ENCODE data around the gene NHEJ1.

The NHEJ1 gene

GRCh38 chr2:219123356-219124135 lies 37.1 kb downstream of the NHEJ1 start:
- H3K4me3 ChIP-seq (ENCODE audit: control insufficient read depth, low read depth, low read length) = no peak overlapping the region
- no peak for TF ChIP-seq CTCF (conservative IDR thresholded peaks at IDR 0.05; ENCODE audit: control insufficient read depth, insufficient read depth, low read depth, low read length)
- no peak for DNase-seq (ENCODE audit: low read depth)

- no peak for TF ChIP-seq CTCF (conservative IDR thresholded peaks at IDR 0.05; ENCODE audit: control insufficient read depth, insufficient read depth, low read depth, low read length)
- H3K4me3 ChIP-seq (ENCODE audit: control insufficient read depth, low read depth, low read length) = no peak overlapping the region
- no peak for DNase-seq (ENCODE audit: low read depth)
These were observed 38.2 kb downstream of the NHEJ1 start for GRCh38 chr2:219122202-219122980.

GRCh38 chr2:219120082-219120481 lies 40.5 kb downstream of the NHEJ1 start:
- peak; percentile 28 for DNase-seq (ENCODE audit: low read depth)
- no peak for TF ChIP-seq CTCF (conservative IDR thresholded peaks at IDR 0.05; ENCODE audit: control insufficient read depth, insufficient read depth, low read depth, low read length)
- no peak overlapping the region for H3K4me3 ChIP-seq (ENCODE audit: control insufficient read depth, low read depth, low read length)

- no peak overlapping the region for H3K4me3 ChIP-seq (ENCODE audit: control insufficient read depth, low read depth, low read length)
- peak; percentile 70 for TF ChIP-seq CTCF (conservative IDR thresholded peaks at IDR 0.05; ENCODE audit: control insufficient read depth, insufficient read depth, low read depth, low read length)
- DNase-seq (ENCODE audit: low read depth) = peak; percentile 67
These were observed 41.1 kb downstream of the NHEJ1 start for GRCh38 chr2:219119422-219120043.

GRCh38 chr2:219118504-219118903 lies 42.1 kb downstream of the NHEJ1 start:
- no peak overlapping the region for H3K4me3 ChIP-seq (ENCODE audit: control insufficient read depth, low read depth, low read length)
- no peak for TF ChIP-seq CTCF (conservative IDR thresholded peaks at IDR 0.05; ENCODE audit: control insufficient read depth, insufficient read depth, low read depth, low read length)
- DNase-seq (ENCODE audit: low read depth) = no peak

DNA sequence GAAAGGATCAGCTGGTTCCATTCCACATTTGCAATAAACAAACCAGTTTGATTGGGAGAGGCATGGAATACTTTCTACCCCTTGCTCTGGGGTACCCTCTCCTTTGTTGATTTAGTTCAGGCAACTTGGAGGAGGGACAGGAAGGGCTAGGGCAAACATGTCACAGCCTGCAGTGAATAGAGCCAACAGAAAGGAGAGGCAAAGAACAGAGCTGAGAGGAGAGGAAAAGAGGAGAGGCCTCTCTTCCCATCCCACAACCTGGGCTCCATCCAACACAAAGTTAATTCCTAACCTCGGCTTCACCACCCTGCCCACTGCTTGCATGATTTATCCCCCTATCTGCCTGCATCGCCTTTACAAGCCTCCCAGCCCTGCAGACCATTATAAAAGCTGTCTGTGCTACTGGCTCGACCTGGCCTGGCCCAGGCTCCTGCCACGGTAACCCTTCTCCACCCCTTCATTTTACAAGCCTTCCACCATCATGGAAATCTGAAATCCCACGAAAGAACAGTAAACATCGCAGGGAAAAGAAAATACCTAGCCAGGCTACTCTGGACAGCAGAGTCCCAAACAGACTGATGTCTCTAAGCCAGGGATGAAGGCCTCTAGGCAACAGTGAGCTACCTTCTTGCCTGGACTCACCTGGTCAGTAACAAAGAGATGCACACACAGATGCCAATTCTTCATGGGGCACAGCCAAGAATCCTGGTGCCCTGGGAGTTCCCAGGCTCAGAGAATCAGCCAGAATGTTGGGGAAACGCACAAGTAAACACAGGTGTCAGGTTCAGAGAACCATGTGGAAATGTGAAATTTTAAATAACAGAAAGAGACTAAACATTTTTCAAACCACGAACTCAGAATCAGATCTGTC lies 43.6 kb downstream of the NHEJ1 start:
- no peak overlapping the region for H3K4me3 ChIP-seq (ENCODE audit: control insufficient read depth, low read depth, low read length)
- no peak for DNase-seq (ENCODE audit: low read depth)
- TF ChIP-seq CTCF (conservative IDR thresholded peaks at IDR 0.05; ENCODE audit: control insufficient read depth, insufficient read depth, low read depth, low read length) = no peak

Measured in fibroblast of mammary gland (primary cell).